KOPT-K1 (cell line): Measurements from ENCODE around the gene FAR1.
"Not testable (repeated sequence)": the region's sequence is repeated elsewhere in the genome, so short reads cannot be mapped to it uniquely, and the experiment has no call there.

Source experiments
- H3K27ac ChIP-seq: fragments of 200-600 bp; sonication (generic); 2 replicates; pipeline ENCODE4 v1.5.1; 2016; ENCODE audit warnings: antibody characterized with exemption, mild to moderate bottlenecking, low read depth, low read length; ENCODE audit not compliant: poor library complexity, severe bottlenecking
- H3K36me3 ChIP-seq: fragments of 200-600 bp; sonication (generic); 2 replicates; pipeline ENCODE4 v1.5.1; 2017; ENCODE audit warnings: antibody characterized with exemption, mild to moderate bottlenecking, low read length, moderate library complexity; ENCODE audit not compliant: insufficient read depth
- H3K9me3 ChIP-seq: fragments of 200-600 bp; sonication (generic); 2 replicates; pipeline ENCODE4 v1.5.1; 2017; ENCODE audit warnings: antibody characterized with exemption, low read length, mild to moderate bottlenecking; ENCODE audit not compliant: insufficient read depth, poor library complexity, severe bottlenecking

Gene FAR1

GRCh38 chr11:13668102-13668956 is at the start of gene FAR1:
Gene FAR1 (plus strand): TSS chr11:13668668. CDS start chr11:13694766, 26,098 bp downstream.
- H3K9me3 ChIP-seq = peaks cover 9% of the 10 kb centered on the region
- no peaks in the 10 kb centered on the region for H3K36me3 ChIP-seq
- H3K27ac ChIP-seq = peak within 1 kb of the TSS; percentile 65

GRCh38 chr11:13620063-13620462 is 48.4 kb upstream of the FAR1 start:
- peaks cover 14% of the 10 kb centered on the region for H3K9me3 ChIP-seq

DNA sequence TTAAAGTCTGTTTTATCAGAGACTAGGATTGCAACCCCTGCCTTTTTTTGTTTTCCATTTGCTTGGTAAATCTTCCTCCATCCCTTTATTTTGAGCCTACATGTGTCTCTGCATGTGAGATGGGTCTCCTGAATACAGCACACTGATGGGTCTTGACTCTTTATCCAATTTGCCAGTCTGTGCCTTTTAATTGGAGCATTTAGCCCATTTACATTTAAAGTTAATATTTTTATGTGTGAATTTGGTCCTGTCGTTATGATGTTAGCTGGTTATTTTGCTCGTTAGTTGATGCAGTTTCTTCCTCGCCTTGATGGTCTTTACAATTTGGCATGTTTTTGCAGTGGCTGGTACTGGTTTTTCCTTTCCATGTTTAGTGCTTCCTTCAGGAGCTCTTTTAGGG is 41.6 kb upstream of the FAR1 start:
- not testable (repeated sequence) for H3K9me3 ChIP-seq, H3K27ac ChIP-seq, H3K36me3 ChIP-seq

More at GRCh38 chr11:13620063-13620462, 48.4 kb upstream of the FAR1 start:
- H3K36me3 ChIP-seq = no peaks in the 10 kb centered on the region
- no peak overlapping the region for H3K27ac ChIP-seq

GRCh38 chr11:13628634-13629033 is 39.8 kb upstream of the FAR1 start:
- not testable (repeated sequence) for H3K36me3 ChIP-seq, H3K9me3 ChIP-seq, H3K27ac ChIP-seq

GRCh38 chr11:13629779-13630178 is 38.7 kb upstream of the FAR1 start:
- Histone ChIP-seq H3K9me3 (no peaks in the 10 kb centered on the region), H3K36me3 (no peaks in the 10 kb centered on the region), H3K27ac (no peak overlapping the region)

DNA sequence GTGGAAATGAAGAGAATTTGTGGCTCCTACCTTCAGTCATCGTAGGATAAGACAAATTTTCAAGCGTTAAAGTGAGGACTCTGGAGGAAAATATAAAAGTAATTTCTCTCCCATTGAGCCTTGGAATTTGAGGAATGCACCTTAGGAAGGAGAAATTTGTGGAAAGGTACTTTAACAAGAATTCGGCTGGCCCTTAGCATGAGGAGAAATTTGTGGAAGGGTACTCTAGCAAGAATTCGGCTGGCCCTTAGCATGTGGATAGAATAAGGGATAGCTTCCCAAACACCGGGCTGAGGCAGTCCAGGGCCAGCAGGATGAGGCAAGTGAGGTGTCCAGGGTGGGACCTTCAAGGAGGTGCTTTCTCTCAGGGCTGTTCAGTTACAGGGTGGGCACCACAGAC is 33.2 kb upstream of the FAR1 start:
- H3K9me3 ChIP-seq = peaks cover 6% of the 10 kb centered on the region
- H3K27ac ChIP-seq = no peak overlapping the region
- H3K36me3 ChIP-seq = no peaks in the 10 kb centered on the region

DNA sequence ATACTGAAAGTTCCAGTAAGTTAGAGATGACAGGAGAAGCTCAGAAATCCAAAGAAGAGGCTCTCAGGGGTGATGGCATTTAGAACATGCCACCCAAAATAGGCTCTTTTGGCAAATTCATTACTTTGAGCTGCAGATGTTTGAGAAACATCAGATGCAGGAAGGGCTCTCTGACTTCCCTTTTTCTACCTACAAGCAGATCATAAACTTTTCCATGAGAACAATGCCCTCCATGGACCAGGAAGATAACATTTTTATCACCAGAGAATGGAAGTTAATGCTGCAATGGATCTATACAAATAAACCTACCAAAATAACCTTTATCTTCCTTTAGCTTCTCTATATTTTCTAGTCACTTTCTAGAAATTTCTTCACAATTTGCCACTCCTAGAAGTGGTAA is 32.7 kb upstream of the FAR1 start:
- peaks cover 6% of the 10 kb centered on the region for H3K9me3 ChIP-seq
- no peak overlapping the region for H3K27ac ChIP-seq

GRCh38 chr11:13637125-13638069 is 31.1 kb upstream of the FAR1 start:
- H3K27ac ChIP-seq = no peak overlapping the region
- no peaks in the 10 kb centered on the region for H3K36me3 ChIP-seq
- peaks cover 6% of the 10 kb centered on the region for H3K9me3 ChIP-seq

More for the DNA sequence above, 32.7 kb upstream of the FAR1 start:
- no peaks in the 10 kb centered on the region for H3K36me3 ChIP-seq

DNA sequence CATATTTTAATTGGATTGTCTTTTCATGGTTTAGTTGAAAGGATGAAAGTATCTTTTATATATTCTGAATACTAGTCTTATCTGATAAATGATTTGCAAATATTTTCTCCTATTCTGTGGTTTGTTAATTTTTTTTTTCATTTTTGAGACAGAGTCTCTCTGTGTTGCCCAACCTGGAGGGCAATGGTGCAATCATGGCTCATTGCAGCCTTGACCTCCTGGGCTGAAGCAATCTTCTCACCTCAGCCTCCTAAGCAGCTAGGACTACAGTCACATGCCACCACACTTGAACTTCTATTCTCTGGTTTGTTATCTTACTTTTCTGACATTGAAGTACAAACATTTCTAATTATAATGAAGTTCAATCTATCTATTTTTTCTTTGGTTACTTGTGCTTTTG is 30.0 kb upstream of the FAR1 start:
- peaks cover 6% of the 10 kb centered on the region for H3K9me3 ChIP-seq
- no peaks in the 10 kb centered on the region for H3K36me3 ChIP-seq
- no peak overlapping the region for H3K27ac ChIP-seq

GRCh38 chr11:13644997-13645687 is 23.3 kb upstream of the FAR1 start:
- peaks cover 6% of the 10 kb centered on the region for H3K9me3 ChIP-seq
- H3K36me3 ChIP-seq = no peaks in the 10 kb centered on the region
- H3K27ac ChIP-seq = no peak overlapping the region

DNA sequence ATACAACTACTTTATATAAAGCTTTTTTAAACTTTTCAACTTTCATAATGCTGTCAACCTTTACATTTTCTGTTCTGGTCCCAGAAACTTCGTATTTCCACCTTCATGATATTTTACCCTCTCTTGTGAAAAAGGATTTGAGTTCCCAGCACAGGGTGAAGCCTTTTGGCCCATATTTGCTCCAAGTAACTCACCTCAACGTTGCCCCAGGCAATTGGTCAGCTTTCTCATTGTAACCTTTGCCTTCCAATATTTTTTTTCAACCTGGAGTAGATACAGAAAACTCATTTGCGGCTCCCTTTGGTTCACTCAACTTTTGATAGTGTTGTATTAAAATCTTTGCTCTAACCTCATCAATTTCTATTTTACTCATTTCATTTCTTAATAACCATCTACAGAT is 21.1 kb upstream of the FAR1 start:
- H3K27ac ChIP-seq = no peak overlapping the region
- H3K36me3 ChIP-seq = no peaks in the 10 kb centered on the region
- H3K9me3 ChIP-seq = peaks cover 6% of the 10 kb centered on the region

DNA sequence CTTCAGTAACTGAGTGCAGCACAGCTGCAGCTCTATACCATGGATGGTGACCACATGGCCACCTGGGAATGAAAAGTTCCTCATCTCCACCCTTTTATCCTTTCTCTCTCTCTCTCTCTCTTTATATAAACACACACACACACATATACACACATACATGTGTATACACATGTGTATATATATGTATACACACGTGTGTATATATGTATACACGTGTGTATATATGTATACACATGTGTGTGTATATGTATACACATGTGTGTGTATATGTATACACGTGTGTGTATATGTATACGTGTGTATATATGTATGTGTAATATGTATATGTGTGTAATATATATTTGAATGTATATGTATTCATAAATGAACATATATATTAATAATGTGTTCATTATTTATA is 18.8 kb upstream of the FAR1 start:
- H3K9me3 ChIP-seq = peaks cover 6% of the 10 kb centered on the region
- no peaks in the 10 kb centered on the region for H3K36me3 ChIP-seq
- no peak overlapping the region for H3K27ac ChIP-seq

DNA sequence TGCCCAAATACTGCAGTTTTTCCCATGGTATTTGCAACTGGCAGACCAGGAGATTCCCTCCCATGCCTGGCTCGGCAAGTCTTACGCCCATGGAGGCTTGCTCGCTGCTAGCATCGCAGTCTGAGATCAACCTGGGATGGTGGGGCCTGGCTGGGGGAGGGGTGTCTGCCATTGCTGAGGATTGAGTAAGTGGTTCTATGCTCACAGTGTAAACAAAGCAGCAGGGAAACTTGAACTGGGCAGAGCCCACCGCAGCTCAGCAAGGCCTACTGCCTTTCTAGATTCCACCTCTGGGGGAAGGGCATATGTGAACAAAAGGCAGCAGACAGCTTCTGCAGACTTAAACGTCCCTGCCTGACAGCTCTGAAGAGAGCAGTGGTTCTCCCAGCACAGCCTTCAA is 17.0 kb upstream of the FAR1 start:
- not testable (repeated sequence) for H3K36me3 ChIP-seq, H3K9me3 ChIP-seq, H3K27ac ChIP-seq

DNA sequence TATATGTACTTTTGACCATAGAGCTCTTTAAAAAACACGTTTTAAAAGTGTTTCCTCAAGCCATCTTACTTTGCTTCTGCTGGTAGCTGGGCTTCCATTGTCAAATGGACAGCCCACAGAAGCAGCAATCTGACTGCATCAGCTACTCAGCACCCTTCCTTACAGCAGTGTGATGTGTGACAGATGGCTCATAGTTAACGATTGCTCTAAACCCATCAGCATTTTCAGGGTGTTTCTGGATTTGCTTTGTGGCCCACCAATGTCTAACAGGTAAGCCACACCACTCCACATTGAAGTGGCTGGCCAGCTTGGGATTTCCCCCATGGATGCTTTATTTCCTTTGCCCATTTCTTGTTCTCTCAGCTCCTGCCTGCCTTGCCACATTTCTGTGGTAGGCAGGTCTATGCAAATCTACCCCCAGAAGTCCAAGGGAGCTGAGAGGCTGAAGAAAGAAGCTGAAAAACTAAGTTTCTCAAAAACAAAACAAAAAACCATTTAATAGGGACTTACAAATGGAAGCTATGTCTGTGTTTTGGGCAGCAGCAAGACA is 7.3 kb upstream of the FAR1 start:
- no peak overlapping the region for H3K27ac ChIP-seq
- peaks cover 23% of the 10 kb centered on the region for H3K9me3 ChIP-seq
- H3K36me3 ChIP-seq = no peaks in the 10 kb centered on the region
